Suprapubic skin (tissue), 4 donors: ENCODE results near the gene MEF2B.

ENCODE experiments used
- CTCF ChIP-seq, 2 donors: fragments of 200-600 bp in 1 of 2; fragments of 450-650 bp in 1 of 2; sonication (generic) in 1 of 2; IDR thresholded peaks; one replicate each; pipeline ENCODE4 v1.5.1; 2016 to 2019; ENCODE audit warnings: antibody characterized with exemption in 2 of 2, mild to moderate bottlenecking in 1 of 2, moderate library complexity in 1 of 2
- EP300 ChIP-seq: sonication (generic); formaldehyde crosslinking; IDR thresholded peaks from one replicate; pipeline ENCODE4 v1.6.1; 2017; ENCODE audit warnings: antibody characterized with exemption
- POLR2A ChIP-seq, 2 donors: fragments of 450-650 bp; IDR thresholded peaks; one replicate each; pipeline ENCODE4 v1.6.1; 2017; ENCODE audit warnings: antibody characterized with exemption in 2 of 2, mild to moderate bottlenecking in 2 of 2, moderate library complexity in 2 of 2
- POLR2AphosphoS5 ChIP-seq, 3 donors: sonication (generic); formaldehyde crosslinking; IDR thresholded peaks; one replicate each; pipeline ENCODE4 v1.6.1; 2017; ENCODE audit warnings: antibody characterized with exemption in 3 of 3

- no peak for TF ChIP-seq POLR2AphosphoS5 (IDR thresholded peaks at IDR 0.05)
- TF ChIP-seq CTCF (IDR thresholded peaks at IDR 0.05), result no peak
- no peak for TF ChIP-seq POLR2A (IDR thresholded peaks at IDR 0.05)
- no peak for TF ChIP-seq EP300
Observed at GRCh38 chr19:19149435-19149834, 20.6 kb downstream of the MEF2B start.
